SIG-M5 treated with dmso at 0.1 percent for 504 hours (cell line): ENCODE results near the gene TSPO.

ENCODE experiments used
- DNase-seq: peaks from one replicate; lab custom pipeline; 2025; ENCODE audit not compliant: unreplicated experiment; lab: John Stamatoyannopoulos, UW

TSPO gene

GRCh38 chr22:43157874-43158546 lies 6.7 kb downstream of the TSPO start:
- no peak for DNase-seq

GRCh38 chr22:43158778-43159483 lies 7.6 kb downstream of the TSPO start:
- no peak for DNase-seq

GRCh38 chr22:43159484-43160178 lies 8.3 kb downstream of the TSPO start:
- DNase-seq: no peak

GRCh38 chr22:43160497-43161126 lies 9.3 kb downstream of the TSPO start:
- no peak for DNase-seq

GRCh38 chr22:43162412-43163150 lies 11.2 kb downstream of the TSPO start:
- DNase-seq: no peak

GRCh38 chr22:43163241-43163795 lies 12.0 kb downstream of the TSPO start:
- no peak for DNase-seq

GRCh38 chr22:43164636-43165035 lies 13.3 kb downstream of the TSPO start:
- DNase-seq: no peak

GRCh38 chr22:43166132-43166930 lies 15.0 kb downstream of the TSPO start:
- DNase-seq: no peak

- no peak for DNase-seq
These were observed 15.7 kb downstream of the TSPO start for GRCh38 chr22:43167001-43167589.

GRCh38 chr22:43168471-43169309 lies 17.3 kb downstream of the TSPO start:
- DNase-seq: no peak

- no peak for DNase-seq
These were observed 18.2 kb downstream of the TSPO start for GRCh38 chr22:43169310-43170130.

GRCh38 chr22:43170131-43170480 lies 18.7 kb downstream of the TSPO start:
- no peak for DNase-seq

GRCh38 chr22:43171019-43171491 lies 19.7 kb downstream of the TSPO start:
- DNase-seq: no peak

- no peak for DNase-seq
These were observed 20.2 kb downstream of the TSPO start for GRCh38 chr22:43171607-43172006.

GRCh38 chr22:43172191-43172590 lies 20.8 kb downstream of the TSPO start:
- DNase-seq: no peak

GRCh38 chr22:43173566-43173965 lies 22.2 kb downstream of the TSPO start:
- DNase-seq: no peak

GRCh38 chr22:43173976-43174720 lies 22.8 kb downstream of the TSPO start:
- no peak for DNase-seq
